Body of pancreas (tissue), 4 donors: ENCODE results near the gene MFSD1. TPM values are rescaled to one million over a fixed set of nuclear protein-coding genes. Genes with fewer than 3 reads are reported as not detected.
A peak's percentile ranks its signal among the peaks of the same experiment; 100 is the strongest.

Experiments used
- ATAC-seq: fragments of 150-250 bp; one replicate; pipeline ENCODE4 v1.9.1; 2016
- DNase-seq, 4 donors: peaks; one replicate each; pipeline ENCODE4 v3.0.0-alpha.2; 2019
- H3K27ac ChIP-seq, 4 donors: fragments of 200-600 bp; sonication (generic); 1 replicate in 3 of 4; 2 replicates in 1 of 4; pipeline versions ENCODE4 v1.5.1 to v1.6.1; 2016 to 2019; ENCODE audit warnings: mild to moderate bottlenecking in 1 of 4, mixed read lengths in 1 of 4, moderate library complexity in 1 of 4
- H3K27me3 ChIP-seq, 2 donors: fragments of 200-600 bp; sonication (generic); one replicate each; pipeline ENCODE4 v1.6.0; 2016; ENCODE audit warnings: mild to moderate bottlenecking in 1 of 2
- H3K36me3 ChIP-seq, 2 donors: fragments of 200-600 bp; sonication (generic); replicated peaks in 1 of 2; 2 replicates each; pipeline ENCODE4 v1.5.1; 2016; ENCODE audit warnings: low read depth in 2 of 2; ENCODE audit not compliant: insufficient read depth in 1 of 2
- H3K4me1 ChIP-seq: fragments of 200-600 bp; sonication (generic); one replicate; pipeline ENCODE4 v1.6.0; 2016
- H3K4me3 ChIP-seq, 2 donors: fragments of 200-600 bp; sonication (generic); 1 replicate in 1 of 2; 2 replicates in 1 of 2; pipeline ENCODE4 v1.5.1; 2016 to 2019
- H3K9me3 ChIP-seq, 3 donors: fragments of 200-600 bp; sonication (generic); 1 replicate in 2 of 3; 2 replicates in 1 of 3; pipeline ENCODE4 v1.5.1; 2016
- POLR2A ChIP-seq, 3 donors: fragments of 450-650 bp; IDR thresholded peaks; one replicate each; pipeline ENCODE4 v1.6.1; 2016; ENCODE audit warnings: antibody characterized with exemption in 3 of 3, mild to moderate bottlenecking in 2 of 3
- WGBS, 2 donors: methylation state at CpG; one replicate each; pipeline ENCODE4 v1.1.5; 2017; 5-methylcytosine and 5-hydroxymethylcytosine counted together
- intact Hi-C: fragments of 100-400 bp; cut with DNase I; formaldehyde crosslinking; loops from one replicate; pipeline ENCODE4 v1.15.1; 2023
- total RNA-seq, 2 donors: library from RNA; depleted of rRNA; stranded (reverse); fragments of >200 nt; gene quantifications; one replicate each; pipeline ENCODE4 v1.1.0, GENCODE V29; 2016
- TF ChIP-seq, protein P1 (sequence below), 7 experiments: fragments of 450-650 bp in 4 of 7; fragments of 200-600 bp in 3 of 7; sonication (generic) in 3 of 7; IDR thresholded peaks; one replicate each; pipeline ENCODE4 v1.5.1; 2016 to 2019; ENCODE audit warnings: antibody characterized with exemption in 7 of 7

MFSD1 gene
- total RNA-seq, 2 donors from 2014 or later: 33.3 to 54.2 TPM

- no peaks in the 10 kb centered on the region for H3K27me3 ChIP-seq
- peak overlapping the region in 3 of 4 donors; percentile 19 to 36 (median 35) for H3K27ac ChIP-seq
- WGBS, 2 donors: 69 to 85% methylated on average over 1 of the region's 1 CpG
- DNase-seq: no peak
- intact Hi-C loops: no loop called here
- H3K4me1 ChIP-seq: peaks cover 20% of the 10 kb centered on the region
- no peak for ATAC-seq
- no peaks in the 10 kb centered on the region for H3K9me3 ChIP-seq
- no peaks in the 10 kb centered on the region for H3K36me3 ChIP-seq
- TF ChIP-seq, protein P1, sequence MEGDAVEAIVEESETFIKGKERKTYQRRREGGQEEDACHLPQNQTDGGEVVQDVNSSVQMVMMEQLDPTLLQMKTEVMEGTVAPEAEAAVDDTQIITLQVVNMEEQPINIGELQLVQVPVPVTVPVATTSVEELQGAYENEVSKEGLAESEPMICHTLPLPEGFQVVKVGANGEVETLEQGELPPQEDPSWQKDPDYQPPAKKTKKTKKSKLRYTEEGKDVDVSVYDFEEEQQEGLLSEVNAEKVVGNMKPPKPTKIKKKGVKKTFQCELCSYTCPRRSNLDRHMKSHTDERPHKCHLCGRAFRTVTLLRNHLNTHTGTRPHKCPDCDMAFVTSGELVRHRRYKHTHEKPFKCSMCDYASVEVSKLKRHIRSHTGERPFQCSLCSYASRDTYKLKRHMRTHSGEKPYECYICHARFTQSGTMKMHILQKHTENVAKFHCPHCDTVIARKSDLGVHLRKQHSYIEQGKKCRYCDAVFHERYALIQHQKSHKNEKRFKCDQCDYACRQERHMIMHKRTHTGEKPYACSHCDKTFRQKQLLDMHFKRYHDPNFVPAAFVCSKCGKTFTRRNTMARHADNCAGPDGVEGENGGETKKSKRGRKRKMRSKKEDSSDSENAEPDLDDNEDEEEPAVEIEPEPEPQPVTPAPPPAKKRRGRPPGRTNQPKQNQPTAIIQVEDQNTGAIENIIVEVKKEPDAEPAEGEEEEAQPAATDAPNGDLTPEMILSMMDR (IDR thresholded peaks at IDR 0.05): no peak
- no peak for TF ChIP-seq POLR2A (IDR thresholded peaks at IDR 0.05)
- no peak overlapping the region for H3K4me3 ChIP-seq
Measured at GRCh38 chr3:158771577-158771976, 30.3 kb upstream of the MFSD1 start.

GRCh38 chr3:158771982-158772381 is 29.9 kb upstream of the MFSD1 start:
- intact Hi-C loops: no loop called here
- peaks cover 20% of the 10 kb centered on the region for H3K4me1 ChIP-seq
- no peaks in the 10 kb centered on the region for H3K27me3 ChIP-seq
- WGBS, 2 donors: 52 to 63% methylated on average over 3 of the region's 3 CpGs
- TF ChIP-seq POLR2A (IDR thresholded peaks at IDR 0.05): no peak
- TF ChIP-seq, protein P1 (IDR thresholded peaks at IDR 0.05): no peak
- no peaks in the 10 kb centered on the region for H3K9me3 ChIP-seq
- peak; percentile 52 for ATAC-seq
- H3K27ac ChIP-seq: peak overlapping the region in 3 of 4 donors; percentile 19 to 38 (median 36)
- no peaks in the 10 kb centered on the region for H3K36me3 ChIP-seq
- H3K4me3 ChIP-seq: no peak overlapping the region
- no peak for DNase-seq

- no peaks in the 10 kb centered on the region for H3K36me3 ChIP-seq
- H3K27me3 ChIP-seq: no peaks in the 10 kb centered on the region
- H3K27ac ChIP-seq: no peak overlapping the region
- intact Hi-C loops: no loop called here
- DNase-seq: no peak
- H3K4me3 ChIP-seq: no peak overlapping the region
- peaks cover 16% of the 10 kb centered on the region for H3K4me1 ChIP-seq
- TF ChIP-seq POLR2A (IDR thresholded peaks at IDR 0.05): no peak
- TF ChIP-seq, protein P1 (IDR thresholded peaks at IDR 0.05): no peak
- no peak for ATAC-seq
- no peaks in the 10 kb centered on the region for H3K9me3 ChIP-seq
Measured at GRCh38 chr3:158773166-158773565, 28.7 kb upstream of the MFSD1 start.

- H3K27me3 ChIP-seq: no peaks in the 10 kb centered on the region
- no peak overlapping the region for H3K4me3 ChIP-seq
- peaks cover 7% of the 10 kb centered on the region for H3K4me1 ChIP-seq
- DNase-seq: no peak
- no peak overlapping the region for H3K27ac ChIP-seq
- H3K9me3 ChIP-seq: no peaks in the 10 kb centered on the region
- no peaks in the 10 kb centered on the region for H3K36me3 ChIP-seq
- TF ChIP-seq, protein P1 (IDR thresholded peaks at IDR 0.05): no peak
- no peak for TF ChIP-seq POLR2A (IDR thresholded peaks at IDR 0.05)
- ATAC-seq: peak; percentile 34
- WGBS, 2 donors: 73 to 77% methylated on average over 7 of the region's 7 CpGs
- intact Hi-C loops: no loop called here
Measured at GRCh38 chr3:158773845-158774830, 27.7 kb upstream of the MFSD1 start.
